Keratinocyte (primary cell): ENCODE data around the gene EFHD1.

Experiments used
- CTCF ChIP-seq, 3 experiments: IDR thresholded peaks in 1 of 3; conservative IDR thresholded peaks in 1 of 3; optimal IDR thresholded peaks in 1 of 3; 2 replicates in 2 of 3; 3 replicates in 1 of 3; pipeline versions ENCODE3 to v1.5.1; 2011; ENCODE audit warnings: low read length in 3 of 3, mild to moderate bottlenecking in 3 of 3, moderate library complexity in 2 of 3, control low read depth in 1 of 3, inconsistent platforms in 1 of 3; ENCODE audit not compliant: insufficient read depth in 2 of 3; ENCODE audit errors: extremely low read depth in 1 of 3
- EZH2 ChIP-seq: IDR thresholded peaks from one replicate; pipeline ENCODE4 v1.6.1; 2012; ENCODE audit warnings: inconsistent platforms, mild to moderate bottlenecking, low read length, moderate library complexity

GRCh38 chr2:232697059-232697806, 63.8 kb downstream of the EFHD1 start, which contains the start of gene GIGYF2:
- TF ChIP-seq CTCF (optimal IDR thresholded peaks at IDR 0.05 in 1 of 3, IDR thresholded peaks at IDR 0.05 in 1 of 3, conservative IDR thresholded peaks at IDR 0.05 in 1 of 3; ENCODE audit: extremely low read depth in 1 of 3, insufficient read depth in 2 of 3, low read length in 3 of 3) (no peak), EZH2 (no peak)
